Mesenteric fat pad (tissue), 1 donor: Measurements from ENCODE around the gene OVCA2. TPM values are rescaled to one million over a fixed set of nuclear protein-coding genes. Genes with fewer than 3 reads are reported as not detected.

Experiments
- DNase-seq: peaks from one replicate; pipeline ENCODE4 v3.0.0-alpha.2; 2020; ENCODE audit warnings: low spot score
- total RNA-seq: library from RNA; stranded (reverse); fragmentation: NEBNext Ultra II Directional; extraction: Animal tissue kit (Norgen Biotek cat#: 25700); gene quantifications from one replicate; pipeline ENCODE4 v1.2.1, GENCODE V29; 2021
- donor health status: DM: yes; HTN: yes; CAD: no.

Gene OVCA2
- total RNA-seq, 1 donor from 2014 or later: 23.6 TPM

DNA sequence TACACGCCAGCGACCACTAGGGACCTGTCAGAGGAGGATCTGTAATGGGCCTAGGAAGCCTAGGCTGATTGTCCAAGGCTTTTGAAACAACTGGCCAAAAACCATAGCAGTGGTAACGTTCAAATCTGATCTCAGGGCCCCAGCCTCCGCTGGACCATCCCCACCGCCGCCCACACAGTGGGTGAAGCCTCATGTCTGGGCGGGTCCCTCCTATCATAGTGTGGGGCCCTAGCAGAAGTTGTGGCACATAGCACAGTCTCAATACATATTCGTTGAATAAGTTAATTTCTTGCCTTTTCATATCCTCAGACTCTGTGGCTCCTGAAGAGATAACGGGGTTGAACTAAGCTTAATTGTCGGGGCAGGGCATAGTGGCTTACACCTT is 11.1 kb upstream of the OVCA2 start:
- DNase-seq: no peak

DNA sequence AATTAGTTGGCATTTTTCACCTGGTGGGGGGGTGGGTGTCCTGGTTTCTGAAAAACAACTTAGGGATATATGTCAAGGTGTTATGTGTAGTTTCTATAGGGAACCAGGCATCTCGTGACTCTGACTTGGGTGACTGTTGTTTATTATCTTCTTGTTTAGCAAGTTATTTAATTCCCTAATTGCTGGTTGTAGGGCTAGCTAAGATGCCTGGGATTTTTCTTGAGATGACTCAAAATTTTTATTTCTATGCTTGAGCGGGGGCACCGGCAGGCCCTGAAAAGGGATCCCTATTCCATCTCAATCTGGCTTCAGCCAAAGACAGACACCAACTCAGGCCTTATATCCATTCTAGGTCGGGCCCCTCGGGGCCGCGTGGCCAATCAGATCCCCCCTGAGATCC is 8.7 kb upstream of the OVCA2 start:
- DNase-seq: no peak

DNA sequence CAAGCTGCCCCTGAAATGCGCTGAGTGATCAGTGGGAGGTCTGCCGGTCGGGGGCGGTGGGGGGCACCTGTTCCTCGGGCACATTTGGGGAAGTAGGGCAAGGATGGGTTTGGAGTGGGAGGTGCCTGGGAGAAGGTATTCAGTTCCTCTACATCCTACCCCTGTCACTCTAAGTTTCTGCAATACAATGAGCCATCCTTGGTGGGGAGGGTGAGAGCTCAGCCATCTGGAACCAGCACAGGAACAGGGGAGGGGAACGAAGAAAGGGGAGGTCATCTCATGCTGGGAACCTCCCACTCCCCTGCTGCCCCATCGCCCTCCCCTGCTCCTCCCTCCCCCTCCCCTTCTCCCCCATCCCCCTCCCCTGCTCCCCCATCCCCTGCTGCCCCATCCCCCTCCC is 7.7 kb upstream of the OVCA2 start:
- DNase-seq: no peak

DNA sequence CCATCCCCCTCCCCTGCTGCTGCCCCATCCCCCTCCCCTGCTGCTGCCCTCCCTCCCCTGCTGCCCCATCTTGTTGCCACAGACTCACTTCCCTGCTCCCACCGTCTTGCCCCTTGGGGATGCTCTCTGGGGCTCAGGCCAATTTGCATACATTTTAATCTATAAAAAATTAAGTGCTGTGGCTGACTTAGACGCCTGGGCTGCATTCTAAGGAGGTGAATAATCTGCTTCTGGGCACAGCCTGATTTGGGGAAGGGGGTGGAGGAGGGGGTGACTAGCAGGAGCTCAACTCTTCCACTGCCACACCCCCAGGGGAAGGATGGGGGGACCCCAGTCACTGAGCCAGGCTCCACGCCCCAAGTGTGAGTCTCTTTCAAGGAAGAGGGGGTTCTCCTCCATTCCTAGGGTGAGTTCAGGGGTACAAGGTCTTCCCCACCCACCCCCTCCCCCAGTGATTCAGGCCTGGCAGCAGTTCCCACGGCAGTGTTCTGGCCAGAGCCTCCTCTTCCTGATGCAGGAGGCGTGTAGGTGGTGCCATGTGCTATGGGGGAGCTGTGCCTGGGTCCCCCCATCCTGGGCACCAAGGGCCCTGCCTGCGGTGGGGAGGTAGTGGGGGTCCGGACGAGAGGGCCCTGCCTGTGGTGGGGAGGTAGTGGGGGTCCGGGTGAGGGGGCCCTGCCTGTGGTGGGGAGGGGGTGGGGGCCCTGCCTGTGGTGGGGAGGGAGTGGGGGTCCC is 6.8 kb upstream of the OVCA2 start:
- DNase-seq: no peak

DNA sequence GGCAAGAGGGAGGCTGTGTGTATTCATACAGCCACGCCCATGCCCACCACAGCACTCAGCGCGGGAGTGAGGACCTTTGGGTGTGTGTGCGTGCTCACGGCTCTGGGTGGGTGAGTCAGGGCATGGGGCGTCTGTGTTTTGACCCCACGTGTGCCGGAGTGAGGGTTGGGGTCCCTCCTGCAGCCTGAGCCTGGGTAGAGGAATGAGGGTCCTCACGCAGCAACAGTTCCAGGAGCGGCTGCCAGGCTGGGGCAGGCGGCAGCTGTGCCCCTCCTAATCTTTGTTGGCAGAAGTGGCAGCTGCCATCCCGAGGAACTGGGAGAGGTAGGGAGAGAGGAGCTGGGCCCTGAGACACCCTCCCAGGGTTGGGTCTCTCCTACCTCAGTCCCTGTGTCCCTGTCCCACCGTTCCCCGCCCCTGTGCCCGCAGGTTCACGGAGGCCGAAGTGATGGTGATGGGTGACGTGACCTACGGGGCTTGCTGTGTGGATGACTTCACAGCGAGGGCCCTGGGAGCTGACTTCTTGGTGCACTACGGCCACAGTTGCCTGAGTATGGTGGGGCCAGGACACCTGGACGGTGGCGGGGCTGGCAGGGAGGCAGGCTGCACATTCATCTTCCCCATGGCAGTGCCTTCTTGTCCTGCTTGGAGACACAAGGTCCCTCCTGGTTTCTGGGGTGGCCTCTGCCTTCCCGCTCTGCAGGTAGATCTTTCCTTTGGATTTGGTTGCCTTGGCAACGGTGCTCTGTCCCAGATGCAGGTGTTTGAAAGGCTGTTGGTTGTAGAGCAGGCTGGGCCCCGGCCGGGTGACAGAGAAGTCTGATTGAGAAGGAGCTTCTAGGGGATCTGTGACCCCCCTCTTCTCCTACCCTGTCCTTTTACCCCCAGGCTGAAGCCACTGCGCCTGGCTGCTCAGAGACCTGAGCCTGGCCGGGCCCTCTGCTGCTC is 6.0 kb upstream of the OVCA2 start:
- no peak for DNase-seq

DNA sequence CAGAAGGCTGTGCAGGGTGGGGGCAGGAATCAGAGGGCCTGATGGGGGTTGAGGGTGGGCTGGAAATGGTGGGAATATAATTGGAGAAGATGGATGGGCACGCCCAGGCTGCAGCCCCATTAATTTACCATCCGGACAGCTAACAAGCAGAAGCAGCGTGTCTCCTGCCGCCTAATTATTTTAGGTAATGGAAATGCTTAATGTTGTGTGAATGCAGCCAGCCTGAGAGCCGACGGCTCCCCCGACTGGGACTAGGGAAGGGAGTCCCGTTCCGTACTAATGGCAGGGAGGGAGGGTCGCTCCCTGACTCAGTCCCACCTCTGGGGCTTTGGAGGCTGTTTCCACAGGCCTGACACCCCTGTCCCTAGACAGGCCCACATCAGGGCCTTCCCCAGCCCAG is 4.7 kb upstream of the OVCA2 start:
- no peak for DNase-seq

DNA sequence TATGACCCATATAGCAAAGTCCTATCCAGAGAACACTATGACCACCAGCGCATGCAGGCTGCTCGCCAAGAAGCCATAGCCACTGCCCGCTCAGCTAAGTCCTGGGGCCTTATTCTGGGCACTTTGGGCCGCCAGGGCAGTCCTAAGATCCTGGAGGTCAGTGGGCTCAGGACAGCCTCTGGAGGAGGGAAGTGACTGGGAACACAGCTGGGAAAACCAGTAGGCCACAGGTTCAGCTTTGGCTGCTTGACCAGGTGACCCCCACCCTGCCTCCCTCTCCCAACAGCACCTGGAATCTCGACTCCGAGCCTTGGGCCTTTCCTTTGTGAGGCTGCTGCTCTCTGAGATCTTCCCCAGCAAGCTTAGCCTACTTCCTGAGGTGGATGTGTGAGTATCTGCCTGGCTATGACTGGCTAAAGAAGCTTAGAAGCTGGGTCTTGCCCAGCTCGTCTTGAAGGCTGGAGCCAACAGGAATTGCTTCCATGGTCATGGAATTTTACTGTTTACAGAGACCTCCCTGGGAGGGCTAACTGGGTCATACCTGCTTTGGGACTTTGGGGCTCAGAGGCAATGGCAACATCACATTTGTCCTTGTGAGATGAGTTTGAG is 1.5 kb upstream of the OVCA2 start:
- DNase-seq: no peak

DNA sequence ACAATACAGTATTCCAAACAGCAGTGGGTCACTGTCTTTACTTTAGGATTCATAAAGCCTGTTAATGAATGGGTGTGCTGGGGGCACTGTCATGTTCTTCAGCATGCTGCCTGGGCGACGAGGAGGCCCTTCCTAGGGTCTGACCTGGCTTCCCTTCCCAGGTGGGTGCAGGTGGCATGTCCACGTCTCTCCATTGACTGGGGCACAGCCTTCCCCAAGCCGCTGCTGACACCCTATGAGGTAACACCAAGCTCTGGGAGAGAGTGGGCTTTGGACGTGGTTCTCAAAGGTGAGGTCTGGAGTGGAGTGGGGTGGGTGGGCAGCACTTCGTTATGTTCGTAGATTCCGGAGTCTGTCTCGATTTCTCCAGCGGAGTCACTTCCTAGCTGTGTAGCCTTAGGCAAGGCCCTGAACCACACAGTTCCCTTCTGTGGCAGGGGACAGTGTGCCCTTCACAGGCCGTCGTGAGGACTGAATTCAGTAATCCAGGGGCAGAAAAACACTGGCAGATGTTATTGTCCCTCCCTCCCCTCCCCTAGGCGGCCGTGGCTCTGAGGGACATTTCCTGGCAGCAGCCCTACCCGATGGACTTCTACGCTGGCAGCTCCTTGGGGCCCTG is 771 bp upstream of the OVCA2 start:
- no peak for DNase-seq

DNA sequence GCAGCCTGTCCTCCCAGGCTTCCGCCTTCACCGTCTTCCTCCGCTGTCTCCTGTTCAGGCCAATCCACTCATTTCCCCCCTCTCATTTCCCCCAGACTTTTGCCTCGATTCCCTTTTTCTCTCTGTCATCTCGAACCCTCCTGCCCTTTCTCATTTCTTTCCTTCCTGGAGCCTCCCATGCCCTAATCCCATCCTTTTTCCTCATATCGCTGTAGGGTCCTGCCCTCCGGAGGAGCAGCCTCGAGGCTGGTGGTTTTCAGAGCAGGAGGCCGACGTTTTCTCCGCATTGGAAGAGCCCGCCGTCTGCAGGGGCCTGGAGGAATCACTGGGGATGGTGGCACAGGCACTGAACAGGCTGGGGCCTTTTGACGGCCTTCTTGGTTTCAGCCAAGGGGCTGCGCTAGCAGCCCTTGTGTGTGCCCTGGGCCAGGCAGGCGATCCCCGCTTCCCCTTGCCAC is 597 bp downstream of the OVCA2 start:
- DNase-seq: no peak

DNA sequence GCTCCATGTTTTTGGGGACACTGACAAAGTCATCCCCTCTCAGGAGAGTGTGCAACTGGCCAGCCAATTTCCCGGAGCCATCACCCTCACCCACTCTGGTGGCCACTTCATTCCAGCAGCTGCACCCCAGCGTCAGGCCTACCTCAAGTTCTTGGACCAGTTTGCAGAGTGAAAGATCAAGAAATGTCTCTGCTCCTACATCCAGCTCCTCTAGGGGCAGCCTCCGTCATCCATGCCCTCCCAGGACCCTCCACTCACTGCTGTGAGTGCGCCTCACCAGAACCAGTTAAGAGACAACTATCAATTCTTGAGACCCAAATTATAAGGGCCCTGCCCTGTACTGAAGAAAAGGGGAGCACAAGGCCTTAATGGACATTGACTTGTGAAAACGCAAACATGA is 1.1 kb downstream of the OVCA2 start:
- no peak for DNase-seq

DNA sequence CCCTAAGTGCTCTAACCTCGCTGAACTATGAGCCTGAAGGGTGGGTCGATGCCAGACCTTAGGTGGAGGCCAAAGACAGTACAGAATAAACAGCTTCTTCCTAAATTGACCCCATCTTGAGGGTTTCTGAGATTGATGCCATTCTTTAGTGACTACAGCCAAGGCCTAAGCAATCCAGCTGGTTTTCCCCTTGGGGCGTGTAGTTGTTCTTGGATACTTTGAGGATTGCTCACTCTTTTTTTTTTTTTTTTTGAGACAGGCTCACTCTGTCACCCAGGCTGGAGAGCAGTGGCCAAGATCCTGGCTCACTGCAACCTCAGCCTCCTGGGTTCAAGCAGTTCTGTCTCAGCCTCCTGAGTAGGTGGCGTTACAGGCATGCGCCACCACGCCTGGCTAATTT is 2.0 kb downstream of the OVCA2 start:
- DNase-seq: no peak

DNA sequence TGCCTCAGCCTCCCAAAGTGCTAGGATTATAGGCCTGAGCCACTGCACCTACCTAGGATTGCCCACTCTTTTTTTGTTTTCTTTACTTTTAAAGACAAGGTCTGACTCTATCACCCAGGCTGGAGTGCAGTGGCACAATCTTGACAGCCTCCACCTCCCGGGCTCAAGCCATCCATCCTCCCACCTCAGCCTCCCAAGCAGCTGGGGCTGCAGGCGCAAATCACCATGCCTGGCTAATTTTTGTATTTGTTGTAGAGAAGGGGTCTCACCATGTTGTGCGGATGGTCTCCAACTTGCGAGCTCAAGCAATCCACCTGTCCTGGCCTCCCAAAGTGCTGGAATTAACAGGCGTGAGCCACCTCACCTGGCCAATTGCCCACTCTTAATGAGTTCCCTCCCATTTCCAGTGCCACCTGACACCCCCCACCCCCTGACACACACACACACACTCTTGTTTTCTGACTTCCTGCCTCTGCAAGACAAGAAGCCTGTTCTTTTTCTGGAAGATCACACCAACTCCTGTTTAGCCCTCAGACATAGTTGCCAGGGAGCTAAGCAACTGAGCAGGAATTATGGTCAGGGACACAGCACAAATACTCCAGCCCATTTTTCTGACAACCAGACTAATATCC is 2.6 kb downstream of the OVCA2 start:
- no peak for DNase-seq

DNA sequence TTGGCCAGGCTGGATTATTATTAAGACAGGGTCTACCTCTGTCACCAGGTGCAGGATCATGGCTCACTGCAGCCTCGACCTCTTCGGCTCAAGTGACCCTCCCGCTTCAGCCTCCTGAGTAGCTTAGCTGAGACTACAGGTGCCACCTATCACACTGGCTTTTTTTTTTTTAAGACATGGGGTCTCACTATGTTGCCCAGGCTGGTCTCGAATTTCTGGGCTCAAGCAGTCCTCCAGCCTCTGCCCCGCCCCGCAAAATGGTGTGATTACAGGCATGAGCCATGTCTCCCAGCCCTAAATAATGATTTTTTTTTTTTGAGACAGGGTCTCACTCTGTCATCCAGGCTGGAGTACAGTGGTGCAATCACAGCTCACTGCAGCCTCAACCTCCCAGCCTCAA is 5.8 kb downstream of the OVCA2 start:
- no peak for DNase-seq

DNA sequence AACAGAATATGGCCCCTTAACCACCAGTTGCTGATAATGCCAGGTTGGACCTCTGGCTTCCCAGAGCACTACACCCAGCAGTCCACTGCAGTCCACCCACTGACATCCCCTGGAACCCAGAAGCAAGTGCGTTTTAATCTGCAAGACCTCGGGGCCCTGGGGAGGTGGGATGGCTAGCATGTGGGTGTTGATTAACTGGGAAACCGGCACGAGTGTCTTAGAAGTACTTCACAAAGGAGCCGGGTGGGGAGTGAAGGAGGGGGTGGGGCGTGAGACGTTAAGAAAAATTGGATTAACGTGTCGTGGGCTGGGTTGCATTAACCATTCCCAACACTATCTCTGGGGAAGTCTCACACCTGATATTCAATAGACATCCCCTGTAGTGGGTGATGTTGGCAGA is 7.0 kb downstream of the OVCA2 start:
- DNase-seq: no peak

DNA sequence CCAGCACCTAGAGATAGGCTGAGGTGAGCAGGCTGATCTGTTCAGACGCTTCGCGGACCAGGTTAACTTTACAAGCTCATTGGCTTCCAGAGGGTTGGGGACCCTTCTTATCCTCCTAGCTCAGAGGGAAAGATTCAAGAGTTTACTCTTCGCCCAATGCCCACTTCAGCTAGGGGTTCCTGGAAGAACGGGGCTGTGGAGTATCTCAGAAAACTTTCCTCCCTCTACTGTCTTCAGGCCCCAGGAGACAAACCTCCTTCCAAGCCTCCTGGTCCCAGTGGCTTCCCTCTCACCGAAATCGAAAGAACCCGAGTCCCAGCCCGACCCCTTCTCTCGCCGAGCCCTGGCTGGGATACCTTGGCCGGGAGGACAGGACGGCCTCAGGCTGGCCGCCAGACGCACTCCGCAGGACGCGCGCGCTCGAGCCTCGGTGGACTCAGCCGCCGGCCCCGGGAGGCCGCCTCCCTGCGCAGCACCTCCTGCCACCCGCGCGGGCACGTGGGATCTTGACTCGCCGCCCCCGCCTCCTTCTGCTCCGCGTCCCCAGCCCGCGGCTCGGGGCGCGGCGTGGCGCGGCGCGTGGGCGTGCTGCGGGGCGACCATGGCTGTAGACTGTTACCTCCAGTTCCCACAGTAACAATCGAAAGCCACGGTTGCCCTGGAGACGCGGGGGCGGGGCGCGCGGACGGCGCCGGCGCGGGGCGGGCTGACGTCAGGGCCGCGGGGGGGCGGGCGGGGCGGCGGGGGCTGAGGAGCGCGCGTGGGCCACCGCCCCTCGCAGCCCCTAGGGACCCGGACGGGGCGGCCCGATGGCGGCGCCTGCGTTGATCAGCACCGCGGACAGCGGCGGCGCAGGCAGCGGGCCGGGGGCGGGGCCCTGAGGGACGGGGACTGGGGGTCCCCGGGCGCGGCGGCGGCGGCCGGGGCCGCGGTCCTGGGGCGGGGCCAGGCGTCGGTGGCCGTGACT is 7.8 kb downstream of the OVCA2 start:
- peak; percentile 96 for DNase-seq

DNA sequence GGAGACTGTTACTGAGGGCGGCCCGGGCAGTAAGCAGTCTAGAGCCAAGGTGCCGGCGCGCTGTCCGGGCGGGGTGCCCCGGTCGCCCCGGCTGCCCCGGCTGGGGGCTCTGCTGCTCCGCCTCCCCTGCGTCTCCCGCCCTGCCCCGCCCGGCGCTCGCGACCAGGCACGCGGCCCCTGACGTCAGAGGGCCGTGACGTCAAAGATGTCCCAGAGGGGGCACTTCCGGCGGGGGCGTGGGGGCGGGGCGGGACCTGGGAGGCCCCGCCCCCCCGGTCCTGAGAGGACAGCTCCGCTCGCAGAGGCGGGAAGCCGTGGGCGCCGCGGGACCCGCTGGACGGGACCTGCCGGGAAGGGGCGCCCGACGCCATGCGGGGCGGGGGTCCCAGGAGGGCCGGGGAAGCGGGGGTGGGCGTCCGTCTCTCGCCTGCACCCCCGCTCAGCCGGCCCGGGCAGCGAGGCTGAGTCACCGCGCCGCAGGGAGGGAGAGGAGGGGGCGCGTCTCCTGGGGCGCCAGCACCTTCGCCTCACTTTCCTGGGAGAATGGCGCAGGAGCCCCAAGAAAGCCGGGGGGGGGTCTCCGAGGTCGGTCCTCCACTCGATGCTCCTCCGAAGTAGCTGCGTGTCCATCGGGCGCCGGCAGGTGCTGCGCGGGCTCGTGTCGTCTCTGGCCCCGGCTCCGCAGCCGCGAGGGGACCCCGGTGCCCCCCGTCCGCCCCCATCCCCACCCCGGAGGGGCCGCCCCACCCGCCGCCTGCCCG is 8.7 kb downstream of the OVCA2 start:
- DNase-seq: no peak

DNA sequence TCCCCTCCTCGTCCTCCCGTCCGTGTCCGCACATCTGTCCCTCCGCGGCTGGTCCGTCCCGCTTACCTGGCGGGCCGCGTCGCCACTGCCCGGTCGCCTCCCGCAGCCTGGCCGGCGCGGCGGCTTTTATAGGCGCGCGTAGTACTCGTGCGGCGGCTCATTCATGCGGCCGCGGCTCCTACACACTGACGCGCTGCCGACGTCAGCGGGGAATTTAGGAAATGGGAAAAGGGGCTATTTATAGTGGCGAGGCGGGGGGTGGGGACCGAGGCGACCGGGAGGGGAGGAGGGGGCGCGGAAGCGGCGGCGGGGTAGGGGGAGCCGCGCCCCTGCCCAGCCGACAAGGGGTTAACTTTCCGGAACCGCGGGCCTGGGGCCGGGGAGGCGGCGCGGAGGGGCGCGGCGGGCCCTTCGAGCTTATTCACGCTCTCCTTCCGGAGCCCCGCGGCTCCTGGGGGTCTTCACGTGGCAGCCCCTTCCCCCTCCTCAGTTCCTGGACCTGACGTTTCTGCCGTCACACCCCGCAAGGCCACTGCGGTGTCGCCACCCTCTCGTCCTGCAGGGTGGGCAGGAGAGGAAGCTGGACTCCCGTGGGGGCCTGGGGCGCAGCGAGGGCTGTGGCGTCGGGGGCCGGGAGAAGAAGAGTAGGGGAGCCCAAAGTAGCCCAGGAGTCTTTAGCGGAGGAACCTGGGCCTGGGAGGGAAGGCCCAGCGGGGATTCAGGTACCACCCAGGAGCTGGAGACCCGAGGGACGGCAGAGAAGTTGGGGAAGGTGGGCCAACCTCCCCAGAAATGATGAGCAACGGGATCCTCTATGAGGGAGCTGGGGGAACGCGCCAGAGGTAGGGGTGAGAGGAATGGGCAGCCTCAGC is 9.5 kb downstream of the OVCA2 start:
- DNase-seq: no peak

DNA sequence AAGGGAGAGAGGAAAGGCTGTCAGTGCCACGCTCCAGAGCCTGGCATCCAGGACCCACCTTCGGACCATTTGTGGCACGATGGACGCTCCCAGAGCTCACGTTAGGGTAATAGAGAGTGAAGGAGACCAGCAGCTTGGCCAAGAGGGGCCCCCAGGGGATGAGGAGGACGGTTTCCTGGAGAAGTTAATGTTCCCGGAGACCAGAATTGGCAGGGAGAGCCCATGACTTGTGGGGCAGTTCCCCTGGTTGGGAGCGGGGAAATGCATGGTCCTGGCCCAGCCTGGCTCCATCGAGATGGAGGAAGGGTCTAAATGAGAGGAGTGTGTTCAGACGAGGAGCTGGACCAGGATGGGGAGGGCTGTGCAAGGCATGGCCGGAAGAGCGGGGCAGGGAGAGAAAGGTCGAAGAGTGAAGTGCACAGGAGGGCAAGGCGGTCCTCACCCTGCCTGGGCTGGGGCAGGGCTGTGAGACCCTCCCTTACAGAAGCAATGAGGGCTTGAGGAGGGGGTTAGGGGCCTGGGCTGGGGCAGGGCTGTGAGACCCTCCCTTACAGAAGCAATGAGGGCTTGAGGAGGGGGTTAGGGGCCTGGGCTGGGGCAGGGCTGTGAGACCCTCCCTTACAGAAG is 10.2 kb downstream of the OVCA2 start:
- no peak for DNase-seq
